Breast epithelium (tissue), 3 donors: Measurements from ENCODE around the gene SPARCL1.

Experiments
- CTCF ChIP-seq, 3 donors: fragments of 450-650 bp; IDR thresholded peaks; one replicate each; pipeline ENCODE4 v1.5.1; 2016 to 2017; ENCODE audit warnings: antibody characterized with exemption in 3 of 3, mild to moderate bottlenecking in 3 of 3, moderate library complexity in 3 of 3
- POLR2A ChIP-seq: fragments of 450-650 bp; IDR thresholded peaks from one replicate; pipeline ENCODE4 v1.6.1; 2016; ENCODE audit warnings: antibody characterized with exemption, mild to moderate bottlenecking, moderate library complexity
- POLR2AphosphoS5 ChIP-seq, 3 donors: sonication (generic); formaldehyde crosslinking; IDR thresholded peaks; one replicate each; pipeline ENCODE4 v1.6.1; 2017; ENCODE audit warnings: antibody characterized with exemption in 3 of 3

- TF ChIP-seq CTCF (IDR thresholded peaks at IDR 0.05) (no peak), POLR2A (no peak), POLR2AphosphoS5 (IDR thresholded peaks at IDR 0.05) (no peak)
These were observed 46.8 kb upstream of the SPARCL1 start for GRCh38 chr4:87575983-87576382.
